H9 (cell line): ENCODE data around the gene C2orf15. TPM values are rescaled to one million over a fixed set of nuclear protein-coding genes. Genes with fewer than 3 reads are reported as not detected.

ENCODE experiments used
- DNase-seq: peaks from one replicate; pipeline ENCODE4 v3.0.0-alpha.2; 2017
- H2AFZ ChIP-seq: one replicate; pipeline ENCODE4 v1.6.1; 2013; ENCODE audit warnings: mild to moderate bottlenecking, low read length, control low read depth, moderate library complexity
- H2AK5ac ChIP-seq: 2 replicates; pipeline ENCODE4 v1.6.1; 2013; ENCODE audit warnings: low read length, control low read depth, mixed read lengths; ENCODE audit not compliant: insufficient read length
- H2BK120ac ChIP-seq: one replicate; pipeline ENCODE4 v1.6.1; 2013; ENCODE audit warnings: low read depth, mild to moderate bottlenecking, low read length, control low read depth, inconsistent platforms; ENCODE audit not compliant: poor library complexity, severe bottlenecking
- H2BK12ac ChIP-seq: 2 replicates; pipeline ENCODE4 v1.6.1; 2013; ENCODE audit warnings: low read length, control low read depth, mixed read lengths, low read depth; ENCODE audit not compliant: insufficient read length
- H2BK15ac ChIP-seq: 2 replicates; pipeline ENCODE4 v1.6.1; 2013; ENCODE audit warnings: low read depth, low read length, control low read depth
- H2BK20ac ChIP-seq: one replicate; pipeline ENCODE4 v1.6.1; 2013; ENCODE audit warnings: low read depth, mild to moderate bottlenecking, low read length, control low read depth, inconsistent platforms; ENCODE audit not compliant: poor library complexity, severe bottlenecking
- H2BK5ac ChIP-seq: 2 replicates; pipeline ENCODE4 v1.6.1; 2013; ENCODE audit warnings: low read length, control low read depth, mixed read lengths; ENCODE audit not compliant: insufficient read length
- H3K14ac ChIP-seq: 2 replicates; pipeline ENCODE4 v1.6.1; 2013; ENCODE audit warnings: low read length, control low read depth; ENCODE audit not compliant: insufficient read depth
- H3K18ac ChIP-seq: 2 replicates; pipeline ENCODE4 v1.6.1; 2013; ENCODE audit warnings: low read depth, mild to moderate bottlenecking, mixed read lengths, low read length, control low read depth; ENCODE audit not compliant: insufficient read length
- H3K23ac ChIP-seq: 2 replicates; pipeline ENCODE4 v1.6.1; 2013; ENCODE audit warnings: low read length, control low read depth, mixed read lengths, low read depth; ENCODE audit not compliant: insufficient read length
- H3K23me2 ChIP-seq: 2 replicates; pipeline ENCODE4 v1.6.1; 2013; ENCODE audit warnings: low read depth, mild to moderate bottlenecking, mixed read lengths, low read length, control low read depth; ENCODE audit not compliant: insufficient read length, poor library complexity, severe bottlenecking
- H3K27ac ChIP-seq: 2 replicates; pipeline ENCODE4 v1.5.1; 2013; ENCODE audit warnings: low read length, control low read depth, mixed read lengths, low read depth; ENCODE audit not compliant: insufficient read length
- H3K27me3 ChIP-seq: 2 replicates; pipeline ENCODE4 v1.6.1; 2013; ENCODE audit warnings: low read length, control low read depth, inconsistent platforms; ENCODE audit not compliant: insufficient read depth
- H3K4ac ChIP-seq: 2 replicates; pipeline ENCODE4 v1.6.1; 2013; ENCODE audit warnings: low read depth, mild to moderate bottlenecking, control low read depth, inconsistent platforms, low read length, moderate library complexity
- H3K4me1 ChIP-seq: 2 replicates; pipeline ENCODE4 v1.6.1; 2013; ENCODE audit warnings: low read length, control low read depth, inconsistent platforms; ENCODE audit not compliant: insufficient read depth
- H3K4me2 ChIP-seq: 2 replicates; pipeline ENCODE4 v1.6.1; 2013; ENCODE audit warnings: low read length, control low read depth, mixed read lengths; ENCODE audit not compliant: insufficient read length, insufficient read depth
- H3K56ac ChIP-seq: 2 replicates; pipeline ENCODE4 v1.6.1; 2013; ENCODE audit warnings: low read depth, mild to moderate bottlenecking, mixed read lengths, low read length, control low read depth; ENCODE audit not compliant: insufficient read length
- H3K79me1 ChIP-seq: 2 replicates; pipeline ENCODE4 v1.6.1; 2013; ENCODE audit warnings: low read depth, mild to moderate bottlenecking, moderate library complexity, low read length, control low read depth, inconsistent platforms; ENCODE audit not compliant: insufficient read depth, poor library complexity, severe bottlenecking
- H3K79me2 ChIP-seq: 2 replicates; pipeline ENCODE4 v1.6.1; 2013; ENCODE audit warnings: low read length, control low read depth, inconsistent platforms; ENCODE audit not compliant: insufficient read depth
- H3K9ac ChIP-seq: 2 replicates; pipeline ENCODE4 v1.6.1; 2013; ENCODE audit warnings: low read length, control low read depth, mixed read lengths; ENCODE audit not compliant: insufficient read length; ENCODE audit errors: extremely low read depth
- H3K9me3 ChIP-seq: one replicate; pipeline ENCODE4 v1.6.1; 2013; ENCODE audit warnings: low read depth, low read length, inconsistent platforms; ENCODE audit not compliant: control insufficient read depth
- H3T11ph ChIP-seq: one replicate; pipeline ENCODE4 v1.6.1; 2013; ENCODE audit warnings: mild to moderate bottlenecking, low read length, control low read depth, inconsistent platforms
- H4K20me1 ChIP-seq: one replicate; pipeline ENCODE4 v1.6.1; 2013; ENCODE audit not compliant: control insufficient read depth, insufficient read length, insufficient read depth
- H4K5ac ChIP-seq: 2 replicates; pipeline ENCODE4 v1.6.1; 2013; ENCODE audit warnings: low read depth, mild to moderate bottlenecking, mixed read lengths, low read length, control low read depth; ENCODE audit not compliant: insufficient read length
- H4K8ac ChIP-seq: replicated peaks from 2 replicates; pipeline ENCODE4 v1.6.1; 2013; ENCODE audit warnings: low read length, control low read depth, mixed read lengths, low read depth; ENCODE audit not compliant: insufficient read length
- H4K91ac ChIP-seq: 2 replicates; pipeline ENCODE4 v1.6.1; 2013; ENCODE audit warnings: low read depth, mild to moderate bottlenecking, moderate library complexity, mixed read lengths, low read length, control low read depth; ENCODE audit not compliant: insufficient read length
- H3K27ac Mint-ChIP-seq, 3 experiments: 2 replicates in 2 of 3; 3 replicates in 1 of 3; pipeline ENCODE4 v1.8.0; 2020 to 2021; ENCODE audit warnings: mixed read lengths in 3 of 3, mild to moderate bottlenecking in 1 of 3, moderate library complexity in 1 of 3
- H3K27me3 Mint-ChIP-seq: 2 replicates; pipeline ENCODE4 v1.8.0; 2021; ENCODE audit warnings: low read depth, mild to moderate bottlenecking, moderate library complexity, mixed read lengths
- H3K36me3 Mint-ChIP-seq, 3 experiments: 2 replicates in 2 of 3; 3 replicates in 1 of 3; pipeline ENCODE4 v1.8.0; 2020 to 2021; ENCODE audit warnings: low read depth in 3 of 3, mixed read lengths in 3 of 3; ENCODE audit not compliant: insufficient read depth in 1 of 3
- H3K4me1 Mint-ChIP-seq, 2 experiments: 2 replicates each; pipeline ENCODE4 v1.8.0; 2020; ENCODE audit warnings: mixed read lengths in 2 of 2
- H3K4me3 Mint-ChIP-seq, 2 experiments: 2 replicates in 1 of 2; 3 replicates in 1 of 2; pipeline ENCODE4 v1.8.0; 2020 to 2021; ENCODE audit warnings: mild to moderate bottlenecking in 2 of 2, mixed read lengths in 2 of 2, moderate library complexity in 1 of 2
- H3K9me3 Mint-ChIP-seq, 2 experiments: 2 replicates in 1 of 2; 3 replicates in 1 of 2; pipeline ENCODE4 v1.8.0; 2020; ENCODE audit warnings: mild to moderate bottlenecking in 2 of 2, mixed read lengths in 2 of 2, moderate library complexity in 1 of 2
- WGBS: extraction: QIAGEN DNeasy Blood & Tissue Kit; methylation state at CpG from one replicate; pipeline ENCODE4 v1.1.7; 2013; ENCODE audit warnings: missing lambda C conversion rate, low lambda C conversion rate, mixed read lengths; ENCODE audit not compliant: insufficient read length; ENCODE audit errors: extremely low coverage; 5-methylcytosine and 5-hydroxymethylcytosine counted together
- total RNA-seq: library from RNA; stranded (reverse); gene quantifications from 2 replicates; pipeline ENCODE4 v1.2.1, GENCODE V29; 2021
- TF ChIP-seq, protein P1 (sequence below): fragments of 200-600 bp; sonication (generic); conservative IDR thresholded peaks from 3 replicates; pipeline ENCODE4 v1.8.0; 2021; ENCODE audit warnings: antibody characterized with exemption, mild to moderate bottlenecking

C2orf15 gene
- total RNA-seq, 1 experiment from 2014 or later: 6.2 TPM

DNA sequence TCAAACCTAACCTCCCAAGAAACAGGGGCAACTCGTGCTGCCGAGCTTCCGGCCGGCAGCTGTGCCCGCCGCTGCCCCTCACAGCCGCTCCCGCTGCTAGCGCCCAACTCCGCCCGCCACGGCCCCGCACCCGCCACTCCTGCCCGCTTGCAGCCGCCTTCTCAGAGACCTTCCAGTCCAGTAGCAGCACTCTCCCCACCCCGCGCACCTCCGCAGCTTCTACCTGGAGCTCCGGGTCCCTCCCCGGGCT lies 722 bp upstream of the C2orf15 start:
- Histone ChIP-seq H3K27me3 (no peaks in the 10 kb centered on the region), H3K23ac (no peak overlapping the region), H3K4ac (no peak overlapping the region), H3T11ph (no peak overlapping the region), H2BK5ac (no peak overlapping the region), H3K9me3 (no peaks in the 10 kb centered on the region), H2BK12ac (no peak overlapping the region), H3K23me2 (peaks cover 4% of the 10 kb centered on the region), H2AK5ac (no peak overlapping the region), H2BK15ac (no peak overlapping the region), H3K14ac (no peak overlapping the region), H3K4me2 (peak overlapping the region; percentile 64), H2AFZ (no peak overlapping the region), H4K8ac (no peak overlapping the region), H3K18ac (no peak overlapping the region), H2BK120ac (no peak overlapping the region), H4K20me1 (no peaks in the 10 kb centered on the region), H3K9ac (peak overlapping the region; percentile 64), H3K56ac (no peak overlapping the region), H4K91ac (no peak overlapping the region), H2BK20ac (no peak overlapping the region), H3K27ac (no peak overlapping the region), H3K4me1 (no peaks in the 10 kb centered on the region), H3K79me2 (no peaks in the 10 kb centered on the region), H4K5ac (no peak overlapping the region), H3K79me1 (no peaks in the 10 kb centered on the region)
- peaks cover 11 to 13% of the 10 kb centered on the region in 2 experiments for H3K4me1 Mint-ChIP-seq
- TF ChIP-seq, protein P1, sequence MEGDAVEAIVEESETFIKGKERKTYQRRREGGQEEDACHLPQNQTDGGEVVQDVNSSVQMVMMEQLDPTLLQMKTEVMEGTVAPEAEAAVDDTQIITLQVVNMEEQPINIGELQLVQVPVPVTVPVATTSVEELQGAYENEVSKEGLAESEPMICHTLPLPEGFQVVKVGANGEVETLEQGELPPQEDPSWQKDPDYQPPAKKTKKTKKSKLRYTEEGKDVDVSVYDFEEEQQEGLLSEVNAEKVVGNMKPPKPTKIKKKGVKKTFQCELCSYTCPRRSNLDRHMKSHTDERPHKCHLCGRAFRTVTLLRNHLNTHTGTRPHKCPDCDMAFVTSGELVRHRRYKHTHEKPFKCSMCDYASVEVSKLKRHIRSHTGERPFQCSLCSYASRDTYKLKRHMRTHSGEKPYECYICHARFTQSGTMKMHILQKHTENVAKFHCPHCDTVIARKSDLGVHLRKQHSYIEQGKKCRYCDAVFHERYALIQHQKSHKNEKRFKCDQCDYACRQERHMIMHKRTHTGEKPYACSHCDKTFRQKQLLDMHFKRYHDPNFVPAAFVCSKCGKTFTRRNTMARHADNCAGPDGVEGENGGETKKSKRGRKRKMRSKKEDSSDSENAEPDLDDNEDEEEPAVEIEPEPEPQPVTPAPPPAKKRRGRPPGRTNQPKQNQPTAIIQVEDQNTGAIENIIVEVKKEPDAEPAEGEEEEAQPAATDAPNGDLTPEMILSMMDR: no peak
- no CpG with 5 or more reads among the region's 21 CpGs for WGBS
- peaks cover 14 to 24% of the 10 kb centered on the region in 2 experiments for H3K9me3 Mint-ChIP-seq
- peak overlapping the region; percentile 91 to 96 for H3K4me3 Mint-ChIP-seq
- no peak for DNase-seq
- H3K36me3 Mint-ChIP-seq: peaks cover 12 to 24% (median 15%) of the 10 kb centered on the region in 3 experiments
- peaks cover 4% of the 10 kb centered on the region; the same call in 1 of the 2 replicates for H3K27me3 Mint-ChIP-seq
- peak overlapping the region; percentile 56 to 96 (median 91); a peak in 5 of 7 replicates for H3K27ac Mint-ChIP-seq
